ENCODE measurements around the gene EIF6. TPM values are rescaled to one million over a fixed set of nuclear protein-coding genes. Genes with fewer than 3 reads are reported as not detected.

EIF6 gene
- total and polyA plus RNA-seq, 2 of the 8 experiments (the other 6 are each of a cell fraction or from before 2014, with no cell fraction given), result 184 to 319 TPM

GRCh38 chr20:35307666-35308653, 23.4 kb upstream of the EIF6 start (continued):
- TF ChIP-seq CHD7 (IDR thresholded peaks at IDR 0.05; ENCODE audit: insufficient replicate concordance, low read length) (no peak), YY1 (IDR thresholded peaks at IDR 0.05; ENCODE audit: low read depth, low read length) (no peak), GABPA (IDR thresholded peaks at IDR 0.05; ENCODE audit: borderline replicate concordance, insufficient read depth, low read length) (no peak), KDM5A (IDR thresholded peaks at IDR 0.05; ENCODE audit: low read length) (no peak), MAX (IDR thresholded peaks at IDR 0.05) (no peak), SRF (IDR thresholded peaks at IDR 0.05; ENCODE audit: low read depth, low read length) (no peak), POU5F1 (IDR thresholded peaks at IDR 0.05; ENCODE audit: low read depth, low read length) (no peak), EP300 (IDR thresholded peaks at IDR 0.05; ENCODE audit: borderline replicate concordance in 1 of 2, low read depth in 2 of 2, low read length in 2 of 2) (no peak), RFX5 (IDR thresholded peaks at IDR 0.05; ENCODE audit: borderline replicate concordance, low read depth, low read length) (no peak)

Measured in H1 (cell line).